ENCODE results near the gene COMMD1. TPM values are rescaled to one million over a fixed set of nuclear protein-coding genes. Genes with fewer than 3 reads are reported as not detected.
"Not testable (repeated sequence)": the region's sequence is repeated elsewhere in the genome, so short reads cannot be mapped to it uniquely, and the experiment has no call there.

COMMD1 gene
- total RNA-seq, 4 donors from 2014 or later: 8.5 to 80.7 (median 48.2) TPM

DNA sequence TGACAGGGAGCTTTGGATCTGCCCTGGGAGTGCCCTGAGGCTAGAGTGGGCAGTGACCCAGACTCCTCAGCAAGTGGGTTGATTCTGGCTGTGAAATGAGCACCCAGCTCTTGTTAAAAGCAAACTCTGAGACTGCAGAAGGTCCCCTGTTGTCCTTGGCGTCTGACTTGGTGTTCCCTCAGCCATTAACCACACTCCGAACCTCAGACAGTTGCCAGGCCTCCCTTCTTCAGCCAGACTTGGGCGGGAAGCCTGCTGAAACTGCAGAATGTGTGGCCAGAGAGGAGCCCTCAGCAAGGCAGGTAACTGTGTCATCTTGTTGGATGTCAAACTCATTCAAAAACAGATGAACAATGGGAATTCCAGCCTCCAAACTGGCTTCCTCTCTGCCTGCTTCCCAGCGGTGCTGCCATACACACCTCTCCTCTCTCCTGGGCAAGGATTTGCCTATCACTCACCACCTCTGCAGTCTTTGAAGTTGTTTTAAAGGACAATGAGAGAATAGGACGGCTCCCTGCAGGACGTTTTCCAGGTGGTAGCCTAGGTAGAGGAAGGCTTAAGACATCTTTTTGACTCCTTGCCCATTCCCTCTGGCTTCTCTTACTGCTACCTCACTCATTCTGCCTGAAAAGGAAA, 251.5 kb downstream of the COMMD1 start:
- H3K27ac ChIP-seq: no peak overlapping the region
- H3K27me3 ChIP-seq: no peaks in the 10 kb centered on the region
- no peak for DNase-seq
- H3K4me3 ChIP-seq: no peak overlapping the region
- intact Hi-C loops (cut with DNase I; ENCODE audit: low total_unique reads): no loop called here
- no peaks in the 10 kb centered on the region for H3K4me1 ChIP-seq
- no peaks in the 10 kb centered on the region for H3K36me3 ChIP-seq
- no peaks in the 10 kb centered on the region for H3K9me3 ChIP-seq
- TF ChIP-seq, protein P1, sequence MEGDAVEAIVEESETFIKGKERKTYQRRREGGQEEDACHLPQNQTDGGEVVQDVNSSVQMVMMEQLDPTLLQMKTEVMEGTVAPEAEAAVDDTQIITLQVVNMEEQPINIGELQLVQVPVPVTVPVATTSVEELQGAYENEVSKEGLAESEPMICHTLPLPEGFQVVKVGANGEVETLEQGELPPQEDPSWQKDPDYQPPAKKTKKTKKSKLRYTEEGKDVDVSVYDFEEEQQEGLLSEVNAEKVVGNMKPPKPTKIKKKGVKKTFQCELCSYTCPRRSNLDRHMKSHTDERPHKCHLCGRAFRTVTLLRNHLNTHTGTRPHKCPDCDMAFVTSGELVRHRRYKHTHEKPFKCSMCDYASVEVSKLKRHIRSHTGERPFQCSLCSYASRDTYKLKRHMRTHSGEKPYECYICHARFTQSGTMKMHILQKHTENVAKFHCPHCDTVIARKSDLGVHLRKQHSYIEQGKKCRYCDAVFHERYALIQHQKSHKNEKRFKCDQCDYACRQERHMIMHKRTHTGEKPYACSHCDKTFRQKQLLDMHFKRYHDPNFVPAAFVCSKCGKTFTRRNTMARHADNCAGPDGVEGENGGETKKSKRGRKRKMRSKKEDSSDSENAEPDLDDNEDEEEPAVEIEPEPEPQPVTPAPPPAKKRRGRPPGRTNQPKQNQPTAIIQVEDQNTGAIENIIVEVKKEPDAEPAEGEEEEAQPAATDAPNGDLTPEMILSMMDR (IDR thresholded peaks at IDR 0.05): no peak
- TF ChIP-seq POLR2A (IDR thresholded peaks at IDR 0.05): no peak

DNA sequence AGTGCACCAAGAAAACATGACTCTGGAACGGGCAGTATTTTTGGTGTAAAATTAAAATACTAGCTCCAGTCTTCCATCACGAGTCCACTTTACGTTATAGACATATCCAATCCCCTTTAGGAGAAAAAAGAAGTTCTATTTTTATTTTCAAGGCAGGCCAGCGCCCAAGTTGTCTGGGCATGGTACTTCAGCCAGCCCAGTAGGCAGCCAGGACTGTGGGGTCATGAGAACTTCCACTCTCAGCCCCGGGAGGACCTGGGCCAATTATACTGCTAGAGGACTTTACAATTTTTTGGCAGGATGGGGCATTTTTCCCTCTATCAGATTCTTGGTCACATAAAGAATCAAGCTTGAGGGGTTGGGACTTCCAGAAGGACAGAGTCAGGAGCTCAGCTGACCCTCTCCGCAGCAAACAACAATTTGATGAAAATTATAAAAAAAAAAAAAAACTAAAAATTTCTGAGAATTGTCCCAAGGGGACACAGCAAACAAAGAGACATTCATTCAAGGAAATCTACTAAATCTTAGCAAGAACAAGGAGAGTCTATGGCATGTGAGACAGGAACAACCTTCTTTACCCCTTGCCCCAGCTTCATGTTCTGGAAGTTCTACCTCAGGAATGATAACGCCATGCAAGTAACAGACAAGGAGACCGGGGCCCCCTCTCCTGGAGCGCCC, 253.1 kb downstream of the COMMD1 start:
- DNase-seq: no peak
- H3K4me3 ChIP-seq: no peak overlapping the region
- H3K27ac ChIP-seq: no peak overlapping the region
- no peaks in the 10 kb centered on the region for H3K4me1 ChIP-seq
- intact Hi-C loops (cut with DNase I; ENCODE audit: low total_unique reads): no loop called here
- H3K27me3 ChIP-seq: no peaks in the 10 kb centered on the region
- no peaks in the 10 kb centered on the region for H3K9me3 ChIP-seq
- no peaks in the 10 kb centered on the region for H3K36me3 ChIP-seq
- TF ChIP-seq, protein P1 (IDR thresholded peaks at IDR 0.05): no peak
- no peak for TF ChIP-seq POLR2A (IDR thresholded peaks at IDR 0.05)

DNA sequence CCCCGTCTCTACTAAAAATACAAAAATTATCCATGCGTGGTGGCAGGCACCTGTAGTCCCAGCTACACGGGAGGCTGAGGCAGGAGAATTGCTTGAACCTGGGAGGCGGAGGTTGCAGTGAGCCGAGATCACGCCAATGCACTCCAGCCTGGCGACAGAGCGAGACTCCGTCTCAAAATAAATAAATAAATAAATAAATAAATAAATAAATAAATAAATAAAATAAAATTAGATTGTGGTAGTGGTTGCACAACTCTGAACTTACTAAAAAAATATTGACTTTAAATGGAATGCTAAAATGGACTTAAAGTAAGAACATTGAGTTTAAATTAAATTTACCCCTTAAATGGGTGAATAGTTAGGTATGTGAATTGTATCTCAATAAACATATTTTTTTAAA, 255.2 kb downstream of the COMMD1 start:
- H3K36me3 ChIP-seq; DNase-seq; H3K27me3 ChIP-seq; H3K4me1 ChIP-seq; H3K4me3 ChIP-seq; H3K9me3 ChIP-seq; intact Hi-C loops (cut with DNase I; ENCODE audit: low total_unique reads); H3K27ac ChIP-seq: not testable (repeated sequence)

DNA sequence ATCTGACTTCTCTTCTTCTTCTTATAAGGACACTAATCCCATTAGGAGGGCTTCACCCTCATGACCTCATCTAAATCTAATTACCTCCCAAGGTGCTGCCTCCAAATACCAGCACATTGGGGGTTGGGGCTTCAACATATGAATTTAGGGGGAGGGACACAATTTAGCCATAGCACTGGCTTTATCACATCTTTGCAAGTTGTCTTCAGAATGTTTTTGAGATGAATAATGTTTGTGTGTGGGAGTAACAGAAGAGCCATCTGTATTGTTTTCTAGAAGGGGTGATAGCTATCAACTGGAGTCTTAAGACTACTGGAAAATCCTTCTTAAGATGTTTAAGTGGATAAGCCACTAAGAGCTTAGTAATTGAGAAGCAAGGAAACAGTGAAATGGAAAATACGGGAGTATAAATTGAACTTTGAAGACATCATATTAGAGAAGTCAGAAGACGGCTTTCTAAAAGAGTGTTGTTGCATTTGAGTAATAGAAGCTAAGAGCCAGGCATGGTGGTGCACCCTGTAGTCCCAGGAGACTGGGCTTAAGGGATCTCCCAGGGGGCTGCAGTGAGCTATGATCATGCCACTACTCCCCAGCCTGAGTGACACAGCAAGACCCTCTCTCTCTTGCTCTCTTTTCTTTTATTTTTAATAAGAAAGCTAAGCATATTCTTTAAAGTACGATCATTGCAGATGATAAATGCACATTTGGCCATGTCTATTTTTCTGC, 257.8 kb downstream of the COMMD1 start:
- no peak overlapping the region for H3K27ac ChIP-seq
- TF ChIP-seq, protein P1 (IDR thresholded peaks at IDR 0.05): no peak
- no peak for TF ChIP-seq POLR2A (IDR thresholded peaks at IDR 0.05)
- intact Hi-C loops (cut with DNase I; ENCODE audit: low total_unique reads): no loop called here

DNA sequence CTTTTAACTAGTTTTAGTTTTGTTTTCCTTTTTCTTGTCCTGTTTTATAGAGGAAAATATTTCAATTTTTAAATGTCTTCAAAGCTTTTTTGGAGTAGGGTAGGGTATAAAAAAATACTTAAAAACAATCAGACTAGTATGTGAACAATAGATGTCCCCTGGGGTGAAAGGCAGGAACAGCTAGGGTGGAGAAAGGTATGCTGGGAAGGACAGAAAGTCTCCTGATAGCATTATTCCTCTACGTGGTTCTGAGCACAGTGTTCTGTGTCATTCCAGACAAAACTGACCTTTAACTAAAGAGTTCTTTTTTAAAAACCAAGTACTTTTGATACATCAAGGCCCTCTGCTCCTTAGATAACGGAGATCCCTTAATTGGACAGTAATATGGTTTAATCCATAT, 258.4 kb downstream of the COMMD1 start:
- Histone ChIP-seq H3K9me3 (no peaks in the 10 kb centered on the region), H3K27ac (no peak overlapping the region), H3K4me3 (no peak overlapping the region), H3K4me1 (no peaks in the 10 kb centered on the region), H3K27me3 (no peaks in the 10 kb centered on the region), H3K36me3 (no peaks in the 10 kb centered on the region)
- intact Hi-C loops (cut with DNase I; ENCODE audit: low total_unique reads): no loop called here
- TF ChIP-seq, protein P1 (IDR thresholded peaks at IDR 0.05): no peak
- no peak for TF ChIP-seq POLR2A (IDR thresholded peaks at IDR 0.05)
- DNase-seq: no peak

More for the DNA sequence above, 257.8 kb downstream of the COMMD1 start:
- H3K9me3 ChIP-seq: no peaks in the 10 kb centered on the region
- no peaks in the 10 kb centered on the region for H3K36me3 ChIP-seq
- no peaks in the 10 kb centered on the region for H3K27me3 ChIP-seq
- no peak for DNase-seq
- no peaks in the 10 kb centered on the region for H3K4me1 ChIP-seq
- H3K4me3 ChIP-seq: no peak overlapping the region

Data from uterus (tissue), 4 donors.